Measurements from ENCODE around the gene SLC9A3. TPM values are rescaled to one million over a fixed set of nuclear protein-coding genes. Genes with fewer than 3 reads are reported as not detected.
A peak's percentile ranks its signal among the peaks of the same experiment; 100 is the strongest.

SLC9A3 gene
- polyA plus RNA-seq, 3 donors, result 0.31 to 0.42 (median 0.36) TPM

DNA sequence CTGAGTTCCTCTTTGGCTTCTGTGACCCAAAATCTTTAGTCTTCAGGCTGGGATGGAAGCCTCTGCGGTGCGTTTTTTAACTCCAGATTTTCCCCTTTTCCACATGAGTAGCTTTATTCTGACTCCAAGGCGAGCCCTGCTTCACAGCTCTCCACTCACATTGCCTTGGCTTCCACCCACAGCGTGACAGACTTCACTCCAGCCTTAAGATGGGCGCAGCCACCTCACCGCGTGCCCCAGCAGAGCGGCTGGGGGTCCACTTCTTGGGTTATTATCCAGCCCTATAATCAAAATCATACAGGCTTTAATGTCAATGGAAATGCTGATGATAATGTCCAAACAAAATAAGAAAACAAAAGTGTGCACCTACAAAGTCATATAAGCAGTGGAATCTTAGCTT is 80.0 kb downstream of the SLC9A3 start:
- Histone ChIP-seq H2AFZ (ENCODE audit: insufficient read depth, low read depth, low read length, poor library complexity, severe bottlenecking) (no peak overlapping the region), H3K4me1 (ENCODE audit: control insufficient read depth in 1 of 2, insufficient read depth in 2 of 2, low read length in 2 of 2) (peaks cover 56% of the 10 kb centered on the region in 2 donors), H3K4me2 (replicated peaks; ENCODE audit: extremely low read depth, low read length, poor library complexity, severe bottlenecking) (peak overlapping the region; percentile 92), H3K36me3 (replicated peaks in 1 of 2; ENCODE audit: control insufficient read depth in 1 of 2, insufficient read depth in 2 of 2, low read length in 2 of 2) (peaks cover 18 to 32% of the 10 kb centered on the region in 2 donors), H3K9ac (ENCODE audit: insufficient read depth, low read length, poor library complexity, severe bottlenecking) (peak overlapping the region; percentile 74), H3K27ac (ENCODE audit: low read depth in 1 of 2, low read length in 2 of 2) (no peak overlapping the region), H3K4me3 (replicated peaks in 1 of 3; ENCODE audit: low read depth in 2 of 3, low read length in 3 of 3) (peak overlapping the region in 1 of 3 experiments; percentile 85), H3K79me2 (ENCODE audit: insufficient read depth, low read length) (peaks cover 29% of the 10 kb centered on the region), H3K9me3 (replicated peaks in 1 of 2; ENCODE audit: control insufficient read depth in 1 of 2, insufficient read depth in 1 of 2, low read length in 2 of 2) (no peaks in the 10 kb centered on the region), H4K20me1 (ENCODE audit: insufficient read depth, low read length) (peaks cover 56% of the 10 kb centered on the region), H3K27me3 (ENCODE audit: control insufficient read depth in 2 of 2, insufficient read depth in 2 of 2, low read length in 2 of 2) (no peaks in the 10 kb centered on the region)
- DNase-seq, result no peak
- Mint-ChIP-seq H3K9me3 (peaks cover 0 to 4% (median 0%) of the 10 kb centered on the region in 7 donors), H3K4me1 (peaks cover 55% of the 10 kb centered on the region), H3K27me3 (ENCODE audit: low read depth in 3 of 3) (peaks cover 0 to 2% (median 0%) of the 10 kb centered on the region in 3 donors), H3K36me3 (peaks cover 27 to 45% of the 10 kb centered on the region in 2 donors), H3K4me3 (peak overlapping the region; percentile 89 to 92), H3K27ac (peak overlapping the region; percentile 40 to 85 (median 64))
- 73% methylated on average over 2 of the region's 8 CpGs for WGBS (ENCODE audit: insufficient coverage)
- TF ChIP-seq, protein P1, sequence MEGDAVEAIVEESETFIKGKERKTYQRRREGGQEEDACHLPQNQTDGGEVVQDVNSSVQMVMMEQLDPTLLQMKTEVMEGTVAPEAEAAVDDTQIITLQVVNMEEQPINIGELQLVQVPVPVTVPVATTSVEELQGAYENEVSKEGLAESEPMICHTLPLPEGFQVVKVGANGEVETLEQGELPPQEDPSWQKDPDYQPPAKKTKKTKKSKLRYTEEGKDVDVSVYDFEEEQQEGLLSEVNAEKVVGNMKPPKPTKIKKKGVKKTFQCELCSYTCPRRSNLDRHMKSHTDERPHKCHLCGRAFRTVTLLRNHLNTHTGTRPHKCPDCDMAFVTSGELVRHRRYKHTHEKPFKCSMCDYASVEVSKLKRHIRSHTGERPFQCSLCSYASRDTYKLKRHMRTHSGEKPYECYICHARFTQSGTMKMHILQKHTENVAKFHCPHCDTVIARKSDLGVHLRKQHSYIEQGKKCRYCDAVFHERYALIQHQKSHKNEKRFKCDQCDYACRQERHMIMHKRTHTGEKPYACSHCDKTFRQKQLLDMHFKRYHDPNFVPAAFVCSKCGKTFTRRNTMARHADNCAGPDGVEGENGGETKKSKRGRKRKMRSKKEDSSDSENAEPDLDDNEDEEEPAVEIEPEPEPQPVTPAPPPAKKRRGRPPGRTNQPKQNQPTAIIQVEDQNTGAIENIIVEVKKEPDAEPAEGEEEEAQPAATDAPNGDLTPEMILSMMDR (IDR thresholded peaks at IDR 0.05), result no peak
- intact Hi-C loops (cut with micrococcal nuclease), result loop anchor here (5.0 to 10.0 kb wide), 5 partner anchors 101 to 461 kb away; partner anchors contain the start of genes PDCD6 (in 2 of the 2) and CEP72 (in 1 of the 2)

DNA sequence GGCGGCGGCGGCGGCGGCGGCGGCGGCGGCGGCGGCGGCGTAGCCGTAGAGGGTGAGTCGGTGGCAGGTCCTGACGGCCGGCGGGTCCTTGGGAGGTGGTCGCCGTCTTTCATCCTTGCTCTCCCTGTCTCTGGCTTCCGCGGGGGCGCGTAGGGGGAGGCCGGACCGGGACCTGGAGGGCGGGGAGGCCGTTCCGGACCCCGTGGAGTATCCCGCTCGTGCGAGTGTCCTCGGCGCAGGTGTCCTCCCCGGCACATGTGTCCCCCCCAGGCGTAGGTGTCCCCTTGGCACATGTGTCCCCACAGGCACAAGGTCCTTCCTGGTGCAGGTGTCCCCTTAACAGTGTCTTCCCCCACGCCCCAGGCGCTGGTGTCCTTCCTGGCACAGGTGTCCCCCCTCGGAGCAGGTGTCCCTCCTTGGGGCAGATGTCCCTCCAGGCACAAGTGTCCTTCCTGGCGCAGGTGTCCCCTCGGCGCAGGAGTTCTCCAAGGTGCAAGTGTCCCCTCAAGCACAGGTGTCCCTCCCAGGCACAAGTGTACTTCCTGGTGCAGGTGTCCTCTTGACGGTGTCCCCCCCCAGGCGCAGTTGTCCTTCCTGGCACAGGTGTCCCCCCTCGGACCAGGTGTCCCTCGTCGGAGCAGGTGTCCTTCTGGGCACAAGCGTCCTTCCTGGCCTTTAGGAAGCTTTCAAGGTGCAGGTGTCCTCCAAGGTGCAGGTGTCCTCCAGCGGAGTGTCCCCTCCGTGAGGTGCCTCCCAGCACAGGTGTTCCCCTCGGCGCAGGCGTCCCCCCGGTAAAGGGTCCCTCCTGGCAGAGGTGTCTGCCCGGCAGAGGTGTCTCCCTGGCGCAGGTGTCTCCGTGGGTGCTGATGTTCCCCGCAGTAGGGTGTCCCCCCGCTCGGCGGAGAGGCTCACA is 80.8 kb downstream of the SLC9A3 start:
- Histone ChIP-seq H4K20me1 (ENCODE audit: insufficient read depth, low read length) (peaks cover 49% of the 10 kb centered on the region), H3K27ac (ENCODE audit: low read depth in 1 of 2, low read length in 2 of 2) (peak overlapping the region; percentile 49 to 84), H3K9ac (ENCODE audit: insufficient read depth, low read length, poor library complexity, severe bottlenecking) (peak overlapping the region; percentile 74), H3K4me2 (replicated peaks; ENCODE audit: extremely low read depth, low read length, poor library complexity, severe bottlenecking) (peak overlapping the region; percentile 92), H3K4me1 (ENCODE audit: control insufficient read depth in 1 of 2, insufficient read depth in 2 of 2, low read length in 2 of 2) (peaks cover 52 to 53% of the 10 kb centered on the region in 2 donors), H3K4me3 (replicated peaks in 1 of 3; ENCODE audit: low read depth in 2 of 3, low read length in 3 of 3) (peak overlapping the region; percentile 84 to 92 (median 85)), H3K27me3 (ENCODE audit: control insufficient read depth in 2 of 2, insufficient read depth in 2 of 2, low read length in 2 of 2) (no peaks in the 10 kb centered on the region), H3K9me3 (replicated peaks in 1 of 2; ENCODE audit: control insufficient read depth in 1 of 2, insufficient read depth in 1 of 2, low read length in 2 of 2) (no peaks in the 10 kb centered on the region), H3K79me2 (ENCODE audit: insufficient read depth, low read length) (peaks cover 22% of the 10 kb centered on the region), H2AFZ (ENCODE audit: insufficient read depth, low read depth, low read length, poor library complexity, severe bottlenecking) (peak overlapping the region; percentile 96), H3K36me3 (replicated peaks in 1 of 2; ENCODE audit: control insufficient read depth in 1 of 2, insufficient read depth in 2 of 2, low read length in 2 of 2) (peaks cover 13 to 24% of the 10 kb centered on the region in 2 donors)
- H3K4me1 Mint-ChIP-seq, result peaks cover 50% of the 10 kb centered on the region
- TF ChIP-seq, protein P1 (IDR thresholded peaks at IDR 0.05), result no peak
- DNase-seq, result no peak
- peaks cover 19 to 38% of the 10 kb centered on the region in 2 donors for H3K36me3 Mint-ChIP-seq
- peaks cover 0 to 2% (median 0%) of the 10 kb centered on the region in 7 donors for H3K9me3 Mint-ChIP-seq
- 23% methylated on average over 57 of the region's 62 CpGs for WGBS (ENCODE audit: insufficient coverage)
- intact Hi-C loops (cut with micrococcal nuclease), result loop anchor here (5.0 to 10.0 kb wide), 5 partner anchors 101 to 461 kb away; partner anchors contain the start of genes PDCD6 (in 2 of the 2) and CEP72 (in 1 of the 2)
- peak overlapping the region; percentile 15 to 93 (median 79) for H3K27ac Mint-ChIP-seq
- H3K4me3 Mint-ChIP-seq, result peak overlapping the region; percentile 89 to 92
- H3K27me3 Mint-ChIP-seq (ENCODE audit: low read depth in 3 of 3), result peaks cover 0 to 2% (median 0%) of the 10 kb centered on the region in 3 donors
